IMR-90 (cell line): ENCODE measurements around the gene ESYT3. TPM values are rescaled to one million over a fixed set of nuclear protein-coding genes. Genes with fewer than 3 reads are reported as not detected.

Experiments
- ATAC-seq: fragments of 200-7000 bp; cut with Tn5 transposase; 2 replicates; pipeline ENCODE4 v1.9.1; 2020; ENCODE audit warnings: low read depth, mild to moderate bottlenecking, moderate library complexity
- BruUV-seq: library from RNA; stranded (reverse); fragments of 400-500 nt; replicated peaks from 2 replicates; lab custom pipeline; 2021; lab: Mats Ljungman, UMichigan
- CTCF ChIA-PET: fragments of 300-600 bp; formaldehyde crosslinking; extraction: SDS; loops from one replicate; lab custom pipeline; 2021; ENCODE audit warnings: antibody characterized with exemption; lab: Yijun Ruan, JAX
- POLR2A ChIA-PET: fragments of 300-600 bp; sonication (Branson Sonifier 250); formaldehyde crosslinking; loops from one replicate; lab custom pipeline; 2022; ENCODE audit warnings: antibody characterized with exemption; ENCODE audit not compliant: unreplicated experiment; lab: Charles Lee
- DNase-seq: peaks from one replicate; pipeline ENCODE4 v3.0.0; 2013
- H2AFZ ChIP-seq: replicated peaks from 2 replicates; pipeline ENCODE3; 2013; ENCODE audit warnings: low read length, mild to moderate bottlenecking; ENCODE audit not compliant: poor library complexity
- H2AK5ac ChIP-seq: 2 replicates; pipeline ENCODE4 v1.6.1; 2013; ENCODE audit warnings: low read depth, low read length, inconsistent platforms
- H2AK9ac ChIP-seq: replicated peaks from 2 replicates; pipeline ENCODE3; 2013; ENCODE audit warnings: mild to moderate bottlenecking, low read depth, low read length, moderate library complexity; ENCODE audit not compliant: poor library complexity
- H2BK120ac ChIP-seq: 2 replicates; pipeline ENCODE4 v1.6.1; 2013; ENCODE audit warnings: low read depth, low read length, inconsistent platforms
- H2BK15ac ChIP-seq: 3 replicates; pipeline ENCODE4 v1.6.1; 2013; ENCODE audit warnings: low read depth, low read length, inconsistent platforms
- H2BK20ac ChIP-seq: 2 replicates; pipeline ENCODE4 v1.6.1; 2013; ENCODE audit warnings: low read depth, mild to moderate bottlenecking, inconsistent platforms, low read length, moderate library complexity
- H2BK5ac ChIP-seq: 2 replicates; pipeline ENCODE4 v1.6.1; 2013; ENCODE audit warnings: mild to moderate bottlenecking, low read depth, low read length, inconsistent platforms; ENCODE audit not compliant: poor library complexity, severe bottlenecking
- H3K14ac ChIP-seq: replicated peaks from 2 replicates; pipeline ENCODE4 v1.6.1; 2013; ENCODE audit warnings: low read depth, low read length, inconsistent platforms
- H3K18ac ChIP-seq: 2 replicates; pipeline ENCODE4 v1.6.1; 2013; ENCODE audit warnings: low read depth, low read length, control low read depth
- H3K23ac ChIP-seq: 2 replicates; pipeline ENCODE4 v1.6.1; 2013; ENCODE audit warnings: low read depth, low read length, inconsistent platforms
- H3K27ac ChIP-seq: 2 replicates; pipeline ENCODE4 v1.5.1; 2013; ENCODE audit warnings: mild to moderate bottlenecking, control low read depth, low read length; ENCODE audit not compliant: insufficient read depth
- H3K27me3 ChIP-seq: 2 replicates; pipeline ENCODE4 v1.6.1; 2013; ENCODE audit warnings: low read length; ENCODE audit not compliant: control insufficient read depth, insufficient read depth
- H3K36me3 ChIP-seq: 2 replicates; pipeline ENCODE4 v1.6.1; 2013; ENCODE audit warnings: low read length, mixed read lengths; ENCODE audit not compliant: control insufficient read depth, insufficient read depth
- H3K4ac ChIP-seq: 2 replicates; pipeline ENCODE4 v1.6.1; 2013; ENCODE audit warnings: low read depth, low read length, inconsistent platforms
- H3K4me1 ChIP-seq: 2 replicates; pipeline ENCODE4 v1.6.1; 2013; ENCODE audit warnings: low read length, mixed read lengths; ENCODE audit not compliant: control insufficient read depth, insufficient read depth
- H3K4me2 ChIP-seq: 2 replicates; pipeline ENCODE4 v1.6.1; 2013; ENCODE audit warnings: low read depth, mild to moderate bottlenecking, control low read depth, low read length, moderate library complexity
- H3K4me3 ChIP-seq: 2 replicates; pipeline ENCODE4 v1.5.1; 2013; ENCODE audit warnings: low read depth, mild to moderate bottlenecking, control low read depth, low read length, moderate library complexity; ENCODE audit not compliant: insufficient read depth
- H3K56ac ChIP-seq: 2 replicates; pipeline ENCODE4 v1.6.1; 2013; ENCODE audit warnings: low read length, inconsistent platforms; ENCODE audit not compliant: insufficient read depth; ENCODE audit errors: extremely low read depth
- H3K79me1 ChIP-seq, 2 experiments: 2 replicates each; pipeline ENCODE4 v1.6.1; 2013; ENCODE audit warnings: low read length in 2 of 2, inconsistent platforms in 1 of 2, low read depth in 1 of 2
- H3K9ac ChIP-seq: 2 replicates; pipeline ENCODE4 v1.6.1; 2013; ENCODE audit warnings: low read depth, low read length, control low read depth
- H3K9me1 ChIP-seq: 2 replicates; pipeline ENCODE4 v1.6.1; 2013; ENCODE audit warnings: low read length, inconsistent platforms; ENCODE audit not compliant: insufficient read depth
- H3K9me3 ChIP-seq: 2 replicates; pipeline ENCODE4 v1.6.1; 2013; ENCODE audit warnings: low read length; ENCODE audit not compliant: control insufficient read depth, insufficient read depth
- H4K20me1 ChIP-seq: 2 replicates; pipeline ENCODE4 v1.6.1; 2013; ENCODE audit warnings: low read length, inconsistent platforms; ENCODE audit not compliant: insufficient read depth
- H4K5ac ChIP-seq: 2 replicates; pipeline ENCODE4 v1.6.1; 2013; ENCODE audit warnings: mild to moderate bottlenecking, low read depth, low read length, control low read depth
- H4K8ac ChIP-seq, 2 experiments: 2 replicates each; pipeline ENCODE4 v1.6.1; 2013; ENCODE audit warnings: low read depth in 2 of 2, low read length in 2 of 2, control low read depth in 1 of 2, inconsistent platforms in 1 of 2
- H4K91ac ChIP-seq: 2 replicates; pipeline ENCODE4 v1.6.1; 2013; ENCODE audit warnings: low read depth, low read length, inconsistent platforms; ENCODE audit not compliant: insufficient read depth
- BHLHE40 ChIP-seq: fragments of 150-350 bp; IDR thresholded peaks from 2 replicates; pipeline ENCODE4 v1.6.1; 2016; ENCODE audit warnings: mild to moderate bottlenecking, low read depth, low read length
- CEBPB ChIP-seq: IDR thresholded peaks from 2 replicates; pipeline ENCODE4 v1.6.1; 2012; ENCODE audit warnings: low read depth, low read length, improper control_type of control experiment
- CHD1 ChIP-seq: IDR thresholded peaks from 2 replicates; pipeline ENCODE4 v1.6.1; 2012; ENCODE audit warnings: low read depth, low read length, improper control_type of control experiment
- CTCF ChIP-seq: conservative IDR thresholded peaks from 2 replicates; pipeline ENCODE4 v1.5.1; 2012; ENCODE audit warnings: mild to moderate bottlenecking, low read depth, low read length, improper control_type of control experiment
- ELK1 ChIP-seq: fragments of 150-350 bp; IDR thresholded peaks from 2 replicates; pipeline ENCODE4 v1.6.1; 2016; ENCODE audit warnings: low read depth, mild to moderate bottlenecking, low read length, moderate library complexity, borderline replicate concordance
- FOS ChIP-seq: fragments of 150-350 bp; IDR thresholded peaks from 2 replicates; pipeline ENCODE4 v1.6.1; 2016; ENCODE audit warnings: low read depth, low read length
- MAFK ChIP-seq: IDR thresholded peaks from 2 replicates; pipeline ENCODE4 v1.6.1; 2012; ENCODE audit warnings: low read depth, low read length, improper control_type of control experiment
- MXI1 ChIP-seq: IDR thresholded peaks from 2 replicates; pipeline ENCODE4 v1.6.1; 2012; ENCODE audit warnings: low read depth, mild to moderate bottlenecking, low read length, moderate library complexity, borderline replicate concordance
- NFE2L2 ChIP-seq: fragments of 150-350 bp; IDR thresholded peaks from 2 replicates; pipeline ENCODE4 v1.6.1; 2016; ENCODE audit warnings: low read depth, mild to moderate bottlenecking, low read length
- POLR2A ChIP-seq: IDR thresholded peaks from 2 replicates; pipeline ENCODE4 v1.6.1; 2012; ENCODE audit warnings: mild to moderate bottlenecking, low read depth, low read length
- RAD21 ChIP-seq: IDR thresholded peaks from 2 replicates; pipeline ENCODE4 v1.6.1; 2012; ENCODE audit warnings: low read length, improper control_type of control experiment
- RCOR1 ChIP-seq: IDR thresholded peaks from 2 replicates; pipeline ENCODE4 v1.6.1; 2012; ENCODE audit warnings: mild to moderate bottlenecking, low read length, improper control_type of control experiment; ENCODE audit not compliant: insufficient replicate concordance
- RFX5 ChIP-seq: IDR thresholded peaks from 2 replicates; pipeline ENCODE4 v1.8.0; 2012; ENCODE audit warnings: low read depth, mild to moderate bottlenecking, low read length, moderate library complexity
- USF2 ChIP-seq: fragments of 150-350 bp; IDR thresholded peaks from 2 replicates; pipeline ENCODE4 v1.6.1; 2017; ENCODE audit warnings: mild to moderate bottlenecking, antibody characterized with exemption, low read length, low read depth
- WGBS, 2 experiments: methylation state at CpG; one replicate each; pipeline versions ENCODE4 v1.1.5 to v1.1.7; 2013; ENCODE audit warnings: missing lambda C conversion rate in 2 of 2; ENCODE audit not compliant: insufficient read length in 1 of 2; ENCODE audit errors: extremely low coverage in 2 of 2; 5-methylcytosine and 5-hydroxymethylcytosine counted together
- dilution Hi-C: fragments of 300-500 bp; cut with HindIII; formaldehyde crosslinking; loops from one replicate; pipeline ENCODE4 v1.14.3; 2018; ENCODE audit warnings: low sequenced_read_pairs; ENCODE audit not compliant: unreplicated experiment
- in situ Hi-C: fragments of 300-500 bp; cut with MboI; formaldehyde crosslinking; loops from 3 replicates; pipeline ENCODE4 v1.14.3; 2019; ENCODE audit warnings: low sequenced_read_pairs, inconsistent platforms, mixed read lengths
- intact Hi-C: fragments of 100-400 bp; cut with micrococcal nuclease; formaldehyde crosslinking; loops from 2 replicates; pipeline ENCODE4 v1.10.0; 2022
- polyA plus RNA-seq, 3 experiments: library from polyadenylated mRNA; depleted of rRNA; stranded (reverse); fragments of >200 nt; gene quantifications; 2 replicates each; pipeline ENCODE4 v1.2.3, GENCODE V29; 2012; ENCODE audit warnings: low replicate concordance in 1 of 3
- total RNA-seq: library from RNA; depleted of rRNA; stranded (reverse); fragments of >200 nt; gene quantifications from 2 replicates; pipeline ENCODE4 v1.2.3, GENCODE V29; 2012

ESYT3 gene
- total and polyA plus RNA-seq, 2 of the 4 experiments (the other 2 are of a cell fraction): under 0.01 to 0.02 TPM

GRCh38 chr3:138459619-138460535, 25.5 kb downstream of the ESYT3 start:
- ChIA-PET CTCF (interaction anchor here (0.7 to 1.9 kb wide), 4 partner anchors 15 to 456 kb away, joined by 3 to 6 read pairs (median 4); no protein-coding TSS in a partner anchor), POLR2A (no interaction called here)
- Histone ChIP-seq H3K18ac (no peak overlapping the region), H4K20me1 (no peaks in the 10 kb centered on the region), H3K4me3 (no peak overlapping the region), H3K4me1 (no peaks in the 10 kb centered on the region), H3K23ac (no peak overlapping the region), H2BK15ac (no peak overlapping the region), H3K14ac (no peak overlapping the region), H4K91ac (no peak overlapping the region), H2AFZ (peak overlapping the region; percentile 14), H3K56ac (no peak overlapping the region), H2AK9ac (no peak overlapping the region), H3K9ac (no peak overlapping the region), H3K27me3 (peaks cover 7% of the 10 kb centered on the region), H3K36me3 (no peaks in the 10 kb centered on the region), H3K4me2 (no peak overlapping the region), H3K9me1 (no peaks in the 10 kb centered on the region), H4K5ac (no peak overlapping the region), H2BK120ac (no peak overlapping the region), H2BK20ac (no peak overlapping the region), H3K4ac (no peak overlapping the region), H2AK5ac (no peak overlapping the region), H3K79me1 (no peaks in the 10 kb centered on the region), H2BK5ac (no peak overlapping the region), H3K27ac (no peak overlapping the region), H3K9me3 (no peaks in the 10 kb centered on the region), H4K8ac (no peak overlapping the region)
- no peak for TF ChIP-seq RFX5
- no peak for TF ChIP-seq POLR2A
- TF ChIP-seq CHD1: no peak
- TF ChIP-seq CTCF: no peak
- no peak for TF ChIP-seq RCOR1
- no peak for TF ChIP-seq MXI1
- TF ChIP-seq MAFK: no peak
- no peak for TF ChIP-seq BHLHE40
- no peak for TF ChIP-seq NFE2L2
- no peak for TF ChIP-seq CEBPB
- TF ChIP-seq ELK1: no peak
- TF ChIP-seq RAD21: no peak
- no peak for TF ChIP-seq USF2
- TF ChIP-seq FOS: no peak
- in situ Hi-C loops (no loop called here), intact Hi-C loops (no loop called here), dilution Hi-C loops (no loop called here)
- DNase-seq (no peak), ATAC-seq (no peak)
- WGBS, 2 experiments: 81% methylated on average over 8 of the region's 15 CpGs; no CpG with 5 or more reads in 1 of the 2 experiments
- BruUV-seq: no TSS peak
